Measurements from ENCODE around the gene WFIKKN1.
A peak's percentile ranks its signal among the peaks of the same experiment; 100 is the strongest.

WFIKKN1 gene

DNA sequence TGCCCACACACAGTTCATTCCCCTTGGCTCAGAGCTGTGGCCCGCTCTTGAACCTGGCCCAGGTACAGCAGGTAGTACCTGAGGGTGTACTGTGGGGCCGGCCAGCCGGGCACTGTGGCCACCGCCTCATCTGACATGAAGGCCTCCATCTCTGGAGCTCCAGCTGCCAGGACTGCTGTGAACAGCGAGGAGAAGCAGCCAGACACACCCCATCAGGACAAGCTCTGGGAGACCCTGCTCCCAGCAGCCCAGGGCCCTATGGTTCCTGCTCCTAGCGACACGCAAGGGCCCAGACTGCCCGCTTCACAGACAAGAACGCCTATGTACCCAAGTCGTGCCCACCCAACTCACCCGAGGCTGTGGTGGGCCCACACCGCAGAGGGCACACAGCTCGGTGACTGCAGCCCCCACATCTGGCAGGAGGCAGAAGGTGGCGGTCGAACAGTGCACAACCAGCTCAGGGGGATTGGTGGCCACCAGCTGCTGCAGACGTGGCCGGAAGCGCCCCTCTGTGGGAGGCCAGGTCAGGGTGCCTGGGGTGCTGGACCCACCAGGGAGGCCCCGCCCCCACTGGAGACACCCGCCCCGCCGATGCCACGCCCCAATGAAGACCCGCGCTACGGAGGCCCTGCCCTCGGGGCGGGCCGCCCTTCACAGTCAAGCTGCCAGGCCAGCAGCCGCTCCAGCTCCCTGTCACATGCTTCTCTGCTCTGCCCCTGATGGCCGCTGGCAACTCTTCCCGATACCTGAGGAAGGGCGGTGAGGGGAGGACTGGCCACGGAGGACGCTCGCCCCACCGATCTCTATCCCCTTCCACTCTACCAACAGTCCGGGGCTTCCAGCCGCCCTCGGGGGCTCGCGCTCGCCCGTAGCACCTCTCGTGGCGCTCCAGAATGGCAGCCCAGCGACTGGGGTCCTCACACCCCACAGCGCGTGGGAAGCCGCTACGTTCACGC is 48.4 kb downstream of the WFIKKN1 start (continued):
- TF ChIP-seq ZBTB1 (tag by site-specific recombination; IDR thresholded peaks at IDR 0.05) (no peak), ZNF561 (tag by site-specific recombination; IDR thresholded peaks at IDR 0.05; ENCODE audit: borderline replicate concordance) (no peak), ZNF677 (tag by site-specific recombination; IDR thresholded peaks at IDR 0.05) (no peak), KLF8 (tag by site-specific recombination; IDR thresholded peaks at IDR 0.05) (peak; percentile 89), ZNF202 (tag by site-specific recombination; IDR thresholded peaks at IDR 0.05; ENCODE audit: borderline replicate concordance) (no peak), ZNF146 (tag by site-specific recombination; IDR thresholded peaks at IDR 0.05) (no peak), SALL2 (tag by site-specific recombination; IDR thresholded peaks at IDR 0.05; ENCODE audit: borderline replicate concordance) (no peak), TCF7L2 (IDR thresholded peaks at IDR 0.05; ENCODE audit: borderline replicate concordance, low read depth, low read length) (no peak), ZNF211 (tag by site-specific recombination; IDR thresholded peaks at IDR 0.05; ENCODE audit: low read depth) (no peak), ZNF624 (tag by site-specific recombination; IDR thresholded peaks at IDR 0.05) (no peak), ZNF112 (tag by site-specific recombination; IDR thresholded peaks at IDR 0.05) (no peak), SP2 (tag by site-specific recombination; IDR thresholded peaks at IDR 0.05) (peak; percentile 81), KLF1 (tag by site-specific recombination; IDR thresholded peaks at IDR 0.05) (peak; percentile 92), ZNF426 (tag by site-specific recombination; IDR thresholded peaks at IDR 0.05) (no peak), KLF10 (tag by site-specific recombination; IDR thresholded peaks at IDR 0.05) (peak; percentile 44; the same call in 1 of the 2 replicates), OSR2 (tag by site-specific recombination; IDR thresholded peaks at IDR 0.05) (peak; percentile 60; the same call in 1 of the 2 replicates), ZNF133 (tag by site-specific recombination; IDR thresholded peaks at IDR 0.05) (no peak), ZNF19 (tag by site-specific recombination; IDR thresholded peaks at IDR 0.05; ENCODE audit: low read depth) (no peak), ZNF521 (tag by site-specific recombination; IDR thresholded peaks at IDR 0.05) (no peak), MEIS1 (CRISPR knock-in tag; IDR thresholded peaks at IDR 0.05; ENCODE audit: borderline replicate concordance) (no peak), ZNF175 (tag by site-specific recombination; IDR thresholded peaks at IDR 0.05) (no peak), ZNF707 (tag by site-specific recombination; IDR thresholded peaks at IDR 0.05) (peak; percentile 31; the same call in 1 of the 2 replicates), HOXA7 (CRISPR knock-in tag; IDR thresholded peaks at IDR 0.05; ENCODE audit: borderline replicate concordance) (no peak)
- TF ChIP-seq, protein P1, sequence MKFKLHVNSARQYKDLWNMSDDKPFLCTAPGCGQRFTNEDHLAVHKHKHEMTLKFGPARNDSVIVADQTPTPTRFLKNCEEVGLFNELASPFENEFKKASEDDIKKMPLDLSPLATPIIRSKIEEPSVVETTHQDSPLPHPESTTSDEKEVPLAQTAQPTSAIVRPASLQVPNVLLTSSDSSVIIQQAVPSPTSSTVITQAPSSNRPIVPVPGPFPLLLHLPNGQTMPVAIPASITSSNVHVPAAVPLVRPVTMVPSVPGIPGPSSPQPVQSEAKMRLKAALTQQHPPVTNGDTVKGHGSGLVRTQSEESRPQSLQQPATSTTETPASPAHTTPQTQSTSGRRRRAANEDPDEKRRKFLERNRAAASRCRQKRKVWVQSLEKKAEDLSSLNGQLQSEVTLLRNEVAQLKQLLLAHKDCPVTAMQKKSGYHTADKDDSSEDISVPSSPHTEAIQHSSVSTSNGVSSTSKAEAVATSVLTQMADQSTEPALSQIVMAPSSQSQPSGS (tag by site-specific recombination; IDR thresholded peaks at IDR 0.05; ENCODE audit: low read depth) = no peak
- TF ChIP-seq, protein P2, sequence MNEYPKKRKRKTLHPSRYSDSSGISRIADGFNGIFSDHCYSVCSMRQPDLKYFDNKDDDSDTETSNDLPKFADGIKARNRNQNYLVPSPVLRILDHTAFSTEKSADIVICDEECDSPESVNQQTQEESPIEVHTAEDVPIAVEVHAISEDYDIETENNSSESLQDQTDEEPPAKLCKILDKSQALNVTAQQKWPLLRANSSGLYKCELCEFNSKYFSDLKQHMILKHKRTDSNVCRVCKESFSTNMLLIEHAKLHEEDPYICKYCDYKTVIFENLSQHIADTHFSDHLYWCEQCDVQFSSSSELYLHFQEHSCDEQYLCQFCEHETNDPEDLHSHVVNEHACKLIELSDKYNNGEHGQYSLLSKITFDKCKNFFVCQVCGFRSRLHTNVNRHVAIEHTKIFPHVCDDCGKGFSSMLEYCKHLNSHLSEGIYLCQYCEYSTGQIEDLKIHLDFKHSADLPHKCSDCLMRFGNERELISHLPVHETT (tag by site-specific recombination; IDR thresholded peaks at IDR 0.05) = no peak
- TF ChIP-seq, protein P3, sequence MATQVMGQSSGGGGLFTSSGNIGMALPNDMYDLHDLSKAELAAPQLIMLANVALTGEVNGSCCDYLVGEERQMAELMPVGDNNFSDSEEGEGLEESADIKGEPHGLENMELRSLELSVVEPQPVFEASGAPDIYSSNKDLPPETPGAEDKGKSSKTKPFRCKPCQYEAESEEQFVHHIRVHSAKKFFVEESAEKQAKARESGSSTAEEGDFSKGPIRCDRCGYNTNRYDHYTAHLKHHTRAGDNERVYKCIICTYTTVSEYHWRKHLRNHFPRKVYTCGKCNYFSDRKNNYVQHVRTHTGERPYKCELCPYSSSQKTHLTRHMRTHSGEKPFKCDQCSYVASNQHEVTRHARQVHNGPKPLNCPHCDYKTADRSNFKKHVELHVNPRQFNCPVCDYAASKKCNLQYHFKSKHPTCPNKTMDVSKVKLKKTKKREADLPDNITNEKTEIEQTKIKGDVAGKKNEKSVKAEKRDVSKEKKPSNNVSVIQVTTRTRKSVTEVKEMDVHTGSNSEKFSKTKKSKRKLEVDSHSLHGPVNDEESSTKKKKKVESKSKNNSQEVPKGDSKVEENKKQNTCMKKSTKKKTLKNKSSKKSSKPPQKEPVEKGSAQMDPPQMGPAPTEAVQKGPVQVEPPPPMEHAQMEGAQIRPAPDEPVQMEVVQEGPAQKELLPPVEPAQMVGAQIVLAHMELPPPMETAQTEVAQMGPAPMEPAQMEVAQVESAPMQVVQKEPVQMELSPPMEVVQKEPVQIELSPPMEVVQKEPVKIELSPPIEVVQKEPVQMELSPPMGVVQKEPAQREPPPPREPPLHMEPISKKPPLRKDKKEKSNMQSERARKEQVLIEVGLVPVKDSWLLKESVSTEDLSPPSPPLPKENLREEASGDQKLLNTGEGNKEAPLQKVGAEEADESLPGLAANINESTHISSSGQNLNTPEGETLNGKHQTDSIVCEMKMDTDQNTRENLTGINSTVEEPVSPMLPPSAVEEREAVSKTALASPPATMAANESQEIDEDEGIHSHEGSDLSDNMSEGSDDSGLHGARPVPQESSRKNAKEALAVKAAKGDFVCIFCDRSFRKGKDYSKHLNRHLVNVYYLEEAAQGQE (tag by site-specific recombination; IDR thresholded peaks at IDR 0.05) = no peak
- TF ChIP-seq, protein P4, sequence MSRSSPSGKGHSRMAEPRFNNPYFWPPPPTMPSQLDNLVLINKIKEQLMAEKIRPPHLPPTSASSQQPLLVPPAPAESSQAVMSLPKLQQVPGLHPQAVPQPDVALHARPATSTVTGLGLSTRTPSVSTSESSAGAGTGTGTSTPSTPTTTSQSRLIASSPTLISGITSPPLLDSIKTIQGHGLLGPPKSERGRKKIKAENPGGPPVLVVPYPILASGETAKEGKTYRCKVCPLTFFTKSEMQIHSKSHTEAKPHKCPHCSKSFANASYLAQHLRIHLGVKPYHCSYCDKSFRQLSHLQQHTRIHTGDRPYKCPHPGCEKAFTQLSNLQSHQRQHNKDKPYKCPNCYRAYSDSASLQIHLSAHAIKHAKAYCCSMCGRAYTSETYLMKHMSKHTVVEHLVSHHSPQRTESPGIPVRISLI (tag by site-specific recombination; IDR thresholded peaks at IDR 0.05) = no peak
- TF ChIP-seq, protein P5, sequence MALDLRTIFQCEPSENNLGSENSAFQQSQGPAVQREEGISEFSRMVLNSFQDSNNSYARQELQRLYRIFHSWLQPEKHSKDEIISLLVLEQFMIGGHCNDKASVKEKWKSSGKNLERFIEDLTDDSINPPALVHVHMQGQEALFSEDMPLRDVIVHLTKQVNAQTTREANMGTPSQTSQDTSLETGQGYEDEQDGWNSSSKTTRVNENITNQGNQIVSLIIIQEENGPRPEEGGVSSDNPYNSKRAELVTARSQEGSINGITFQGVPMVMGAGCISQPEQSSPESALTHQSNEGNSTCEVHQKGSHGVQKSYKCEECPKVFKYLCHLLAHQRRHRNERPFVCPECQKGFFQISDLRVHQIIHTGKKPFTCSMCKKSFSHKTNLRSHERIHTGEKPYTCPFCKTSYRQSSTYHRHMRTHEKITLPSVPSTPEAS (tag by site-specific recombination; IDR thresholded peaks at IDR 0.05) = no peak
- TF ChIP-seq, protein P6, sequence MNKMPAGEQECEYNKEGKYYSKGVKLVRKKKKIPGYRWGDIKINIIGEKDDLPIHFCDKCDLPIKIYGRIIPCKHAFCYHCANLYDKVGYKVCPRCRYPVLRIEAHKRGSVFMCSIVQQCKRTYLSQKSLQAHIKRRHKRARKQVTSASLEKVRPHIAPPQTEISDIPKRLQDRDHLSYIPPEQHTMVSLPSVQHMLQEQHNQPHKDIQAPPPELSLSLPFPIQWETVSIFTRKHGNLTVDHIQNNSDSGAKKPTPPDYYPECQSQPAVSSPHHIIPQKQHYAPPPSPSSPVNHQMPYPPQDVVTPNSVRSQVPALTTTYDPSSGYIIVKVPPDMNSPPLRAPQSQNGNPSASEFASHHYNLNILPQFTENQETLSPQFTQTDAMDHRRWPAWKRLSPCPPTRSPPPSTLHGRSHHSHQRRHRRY (tag by site-specific recombination; IDR thresholded peaks at IDR 0.05) = peak; percentile 49; the same call in 1 of the 2 replicates

Data from HEK293 (cell line).